ENCODE measurements around the gene SALL3.

SALL3 gene

DNA sequence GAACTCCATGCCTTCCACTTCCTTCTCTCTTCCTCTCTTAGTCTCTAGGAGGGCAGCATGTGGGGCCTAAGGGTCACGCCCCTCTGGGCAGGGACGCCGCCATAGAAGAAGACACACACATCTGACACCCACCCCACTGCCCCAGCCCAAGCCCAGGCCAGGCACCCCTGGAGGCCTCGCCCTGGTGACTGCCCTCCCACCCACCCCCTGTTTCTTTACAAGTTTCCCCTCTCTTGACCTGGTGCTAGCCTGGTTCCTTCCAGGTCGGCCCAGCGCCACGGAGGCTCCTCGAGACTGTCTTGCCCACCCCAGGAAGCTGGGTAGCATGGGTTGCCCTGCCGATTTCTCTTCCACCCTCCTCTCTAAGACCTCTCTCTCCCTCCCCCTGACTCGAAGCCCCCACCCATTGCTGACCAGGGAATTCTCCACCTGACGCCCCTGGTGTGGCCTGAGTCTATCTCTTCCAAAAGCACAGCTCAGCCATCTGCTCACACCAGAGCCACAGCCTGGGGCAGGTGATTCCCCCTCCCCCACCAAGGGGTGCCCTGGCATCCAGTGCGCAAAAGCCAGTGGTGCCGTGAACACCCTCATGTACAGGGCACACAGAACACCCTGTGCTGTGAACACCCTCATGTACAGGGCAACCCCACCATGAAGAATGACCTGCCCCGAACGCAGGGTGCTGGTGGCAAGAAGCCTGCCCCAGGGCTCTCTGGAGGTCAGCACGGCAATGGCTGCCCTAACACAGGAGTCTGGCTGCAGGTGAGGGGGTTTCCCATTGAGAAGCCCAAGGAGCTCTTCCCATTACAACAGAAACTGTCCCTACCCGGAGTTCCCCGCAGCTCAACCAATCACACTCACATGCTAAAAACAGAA lies 13.5 kb upstream of the SALL3 start:
- Histone ChIP-seq H3K36me3 (ENCODE audit: insufficient read depth, low read length) (no peaks in the 10 kb centered on the region), H3K9ac (ENCODE audit: low read depth, low read length) (no peak overlapping the region), H3K9me3 (ENCODE audit: insufficient read depth, low read depth, low read length) (peaks cover 16% of the 10 kb centered on the region), H3K27me3 (ENCODE audit: insufficient read depth, low read length) (peaks cover 27% of the 10 kb centered on the region), H3K27ac (ENCODE audit: low read depth, low read length) (no peak overlapping the region), H3K4me1 (ENCODE audit: insufficient read depth, low read length) (no peaks in the 10 kb centered on the region), H3K4me3 (ENCODE audit: low read length) (no peak overlapping the region)
- 90% methylated on average over 18 of the region's 18 CpGs for WGBS

DNA sequence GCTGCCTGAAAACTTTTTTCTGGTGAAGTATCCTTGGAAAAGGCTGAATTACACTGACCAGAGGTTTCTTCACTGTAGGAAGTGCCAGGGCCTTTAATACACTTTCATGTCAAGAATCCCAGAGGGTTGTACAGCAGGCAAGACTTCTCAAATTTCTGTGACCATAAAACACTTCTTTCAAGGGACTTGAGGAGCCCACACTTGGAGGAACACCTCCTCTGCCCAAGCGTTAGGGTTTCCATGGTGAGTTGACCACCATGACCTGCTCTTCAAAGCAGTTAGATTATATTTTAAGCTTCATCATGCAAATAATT lies 12.9 kb upstream of the SALL3 start:
- peaks cover 16% of the 10 kb centered on the region for H3K9me3 ChIP-seq (ENCODE audit: insufficient read depth, low read depth, low read length)
- no peak overlapping the region for H3K27ac ChIP-seq (ENCODE audit: low read depth, low read length)
- H3K4me3 ChIP-seq (ENCODE audit: low read length) = no peak overlapping the region
- WGBS = 87% methylated on average over 1 of the region's 1 CpG
- no peak overlapping the region for H3K9ac ChIP-seq (ENCODE audit: low read depth, low read length)
- H3K36me3 ChIP-seq (ENCODE audit: insufficient read depth, low read length) = no peaks in the 10 kb centered on the region
- H3K27me3 ChIP-seq (ENCODE audit: insufficient read depth, low read length) = peaks cover 33% of the 10 kb centered on the region
- no peaks in the 10 kb centered on the region for H3K4me1 ChIP-seq (ENCODE audit: insufficient read depth, low read length)

DNA sequence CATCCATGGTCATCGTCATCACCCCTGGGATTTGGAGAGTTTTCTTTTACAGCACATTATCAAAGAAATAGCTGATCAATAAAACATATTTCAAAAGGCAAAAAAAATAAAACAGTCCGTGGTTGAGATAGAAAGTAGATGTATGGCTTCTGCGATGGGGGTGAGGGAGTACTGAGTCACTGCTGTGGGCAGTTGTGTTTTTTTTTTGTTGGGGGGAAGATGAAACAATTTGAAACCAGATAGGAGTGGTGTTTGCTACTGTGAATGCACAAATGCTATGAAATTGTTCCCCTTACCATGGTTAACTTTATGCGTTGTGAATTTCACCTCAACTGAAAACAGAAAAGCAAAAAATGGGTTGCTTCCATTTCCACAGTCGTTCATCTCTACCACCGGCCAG lies 11.9 kb upstream of the SALL3 start:
- Histone ChIP-seq H3K4me3 (ENCODE audit: low read length) (no peak overlapping the region), H3K36me3 (ENCODE audit: insufficient read depth, low read length) (no peaks in the 10 kb centered on the region), H3K27me3 (ENCODE audit: insufficient read depth, low read length) (peaks cover 43% of the 10 kb centered on the region), H3K4me1 (ENCODE audit: insufficient read depth, low read length) (no peaks in the 10 kb centered on the region), H3K9me3 (ENCODE audit: insufficient read depth, low read depth, low read length) (peaks cover 11% of the 10 kb centered on the region), H3K9ac (ENCODE audit: low read depth, low read length) (no peak overlapping the region), H3K27ac (ENCODE audit: low read depth, low read length) (no peak overlapping the region)
- WGBS = 88% methylated on average over 6 of the region's 6 CpGs

DNA sequence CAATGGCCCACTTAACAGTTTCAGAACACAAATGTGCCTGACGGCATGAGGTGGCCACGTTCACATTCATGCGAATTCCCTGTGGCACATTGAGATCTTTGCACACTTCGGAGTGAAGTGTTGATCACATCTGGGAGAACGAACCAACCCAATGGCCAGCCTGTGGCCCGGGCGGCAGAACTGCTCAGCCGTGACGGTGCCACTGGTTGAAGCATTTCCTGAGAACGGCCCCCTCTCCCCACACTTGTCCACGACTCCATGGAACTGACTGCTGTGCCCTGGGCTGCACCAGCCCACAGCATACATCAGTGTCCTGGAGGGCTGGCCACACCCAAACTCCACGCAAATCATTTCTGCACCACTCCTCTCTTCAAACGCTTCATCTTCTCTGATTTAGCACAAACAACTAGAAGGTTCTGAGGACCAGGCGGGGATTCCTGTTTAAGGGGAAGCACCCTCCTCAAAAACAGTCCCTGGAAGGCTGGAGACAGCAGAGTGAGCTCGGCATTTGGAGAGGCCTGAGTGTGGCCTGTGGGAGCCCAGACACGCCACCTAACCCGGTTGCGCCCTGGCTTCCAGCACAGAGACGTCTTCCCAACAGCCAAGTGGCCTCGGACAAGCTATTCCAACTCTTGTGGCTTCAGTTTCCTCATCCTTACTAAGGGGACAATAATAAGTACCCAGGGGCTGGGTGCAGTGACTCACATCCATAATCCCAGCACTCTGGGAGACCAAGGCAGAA lies 9.9 kb upstream of the SALL3 start:
- Histone ChIP-seq H3K9me3 (ENCODE audit: insufficient read depth, low read depth, low read length) (no peaks in the 10 kb centered on the region), H3K27ac (ENCODE audit: low read depth, low read length) (no peak overlapping the region), H3K4me1 (ENCODE audit: insufficient read depth, low read length) (no peaks in the 10 kb centered on the region), H3K36me3 (ENCODE audit: insufficient read depth, low read length) (no peaks in the 10 kb centered on the region), H3K27me3 (ENCODE audit: insufficient read depth, low read length) (peaks cover 63% of the 10 kb centered on the region), H3K4me3 (ENCODE audit: low read length) (no peak overlapping the region), H3K9ac (ENCODE audit: low read depth, low read length) (no peak overlapping the region)
- 93% methylated on average over 20 of the region's 20 CpGs for WGBS

DNA sequence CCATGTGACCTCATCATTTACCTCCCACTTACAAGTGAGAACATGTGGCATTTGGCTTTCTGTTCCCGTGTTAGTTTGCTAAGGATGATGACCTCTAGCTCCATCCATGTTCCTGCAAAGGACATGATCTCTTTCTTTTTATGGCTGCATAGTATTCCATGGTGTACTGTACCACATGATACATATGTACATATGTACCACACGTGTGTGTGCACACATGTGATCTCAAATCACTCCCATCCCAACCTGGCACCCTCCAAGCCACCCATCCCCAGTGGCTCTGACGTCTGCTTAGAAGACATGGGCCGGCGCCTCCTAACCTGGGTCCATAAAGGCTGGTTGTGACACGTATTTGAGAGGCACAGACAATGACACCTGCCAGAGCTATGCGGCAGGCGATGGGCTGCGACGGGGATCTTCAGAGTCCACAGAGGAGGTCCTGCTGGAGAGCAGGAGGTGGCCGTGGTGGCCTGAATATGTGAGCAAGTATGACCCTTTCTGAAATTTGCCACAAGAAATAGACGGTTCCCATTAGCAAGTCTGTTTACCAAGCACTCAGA lies 8.8 kb upstream of the SALL3 start:
- no peak overlapping the region for H3K27ac ChIP-seq (ENCODE audit: low read depth, low read length)
- H3K36me3 ChIP-seq (ENCODE audit: insufficient read depth, low read length) = no peaks in the 10 kb centered on the region
- H3K27me3 ChIP-seq (ENCODE audit: insufficient read depth, low read length) = peaks cover 74% of the 10 kb centered on the region
- no peak overlapping the region for H3K4me3 ChIP-seq (ENCODE audit: low read length)
- no peak overlapping the region for H3K9ac ChIP-seq (ENCODE audit: low read depth, low read length)
- 96% methylated on average over 12 of the region's 12 CpGs for WGBS
- H3K4me1 ChIP-seq (ENCODE audit: insufficient read depth, low read length) = peaks cover 9% of the 10 kb centered on the region
- no peaks in the 10 kb centered on the region for H3K9me3 ChIP-seq (ENCODE audit: insufficient read depth, low read depth, low read length)

DNA sequence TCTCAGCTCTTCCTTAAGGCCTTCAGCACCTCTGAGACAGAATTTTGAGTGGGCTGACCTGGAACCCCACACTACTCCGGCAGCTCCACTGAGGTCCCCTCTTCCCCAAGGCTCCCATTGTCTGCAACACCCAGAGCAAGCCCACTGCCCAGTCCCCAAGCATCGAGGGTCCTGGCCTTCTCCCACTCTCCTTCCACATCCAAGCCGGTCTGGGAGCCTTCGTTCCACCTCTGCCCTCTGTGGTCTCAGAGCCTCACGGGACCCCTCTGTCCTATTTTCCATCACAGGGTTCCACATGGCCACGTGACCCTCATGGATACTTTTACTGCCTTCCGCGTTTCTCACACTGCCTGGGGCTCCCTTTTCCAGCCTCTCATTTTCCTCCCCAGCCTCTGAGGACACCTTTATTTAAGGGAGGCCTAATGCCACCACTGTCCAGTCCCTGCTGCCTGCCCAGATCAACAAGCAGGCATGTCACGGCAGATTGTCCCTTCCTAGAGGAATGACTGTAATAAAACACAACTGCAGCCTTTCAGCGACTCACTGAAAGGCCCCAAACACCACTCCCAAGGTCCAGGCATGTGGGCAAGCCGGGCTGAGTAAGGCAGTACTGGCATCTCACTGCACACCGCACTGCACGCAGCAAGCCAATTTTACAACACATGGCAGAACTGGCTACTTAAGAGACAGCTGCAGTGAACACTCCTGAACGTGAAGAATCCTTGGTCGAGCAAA lies 7.9 kb upstream of the SALL3 start:
- H3K9me3 ChIP-seq (ENCODE audit: insufficient read depth, low read depth, low read length) = no peaks in the 10 kb centered on the region
- no peaks in the 10 kb centered on the region for H3K36me3 ChIP-seq (ENCODE audit: insufficient read depth, low read length)
- peaks cover 17% of the 10 kb centered on the region for H3K4me1 ChIP-seq (ENCODE audit: insufficient read depth, low read length)
- H3K4me3 ChIP-seq (ENCODE audit: low read length) = no peak overlapping the region
- WGBS = 89% methylated on average over 15 of the region's 15 CpGs
- no peak overlapping the region for H3K9ac ChIP-seq (ENCODE audit: low read depth, low read length)
- H3K27ac ChIP-seq (ENCODE audit: low read depth, low read length) = no peak overlapping the region
- H3K27me3 ChIP-seq (ENCODE audit: insufficient read depth, low read length) = peaks cover 83% of the 10 kb centered on the region

DNA sequence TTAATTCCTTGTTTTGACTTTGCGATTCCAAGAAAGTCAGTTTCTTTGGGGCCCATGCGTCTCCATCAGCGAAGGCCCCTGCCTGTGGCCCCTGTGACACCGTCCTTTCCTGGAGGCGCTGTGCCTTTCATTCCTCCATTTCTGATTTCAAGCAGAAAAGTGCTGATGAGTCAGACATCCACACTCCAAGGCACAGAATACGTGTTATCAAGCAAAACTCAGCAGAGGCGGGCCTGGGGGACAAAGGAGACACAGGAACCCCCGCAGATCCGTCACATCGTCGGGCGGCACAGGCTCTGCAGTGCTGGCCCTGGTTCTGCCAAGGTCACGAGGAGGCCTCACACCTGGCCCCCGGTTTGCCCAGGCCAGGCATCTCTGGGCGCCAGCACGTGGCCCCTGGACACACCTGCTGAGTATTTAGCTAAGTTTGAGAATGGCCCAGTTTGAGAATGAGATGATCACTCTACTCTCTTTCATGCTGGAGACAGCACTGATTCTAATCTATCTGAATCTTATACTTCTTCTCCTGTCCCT lies 7.2 kb upstream of the SALL3 start:
- Histone ChIP-seq H3K9ac (ENCODE audit: low read depth, low read length) (no peak overlapping the region), H3K4me3 (ENCODE audit: low read length) (peak overlapping the region; percentile 44; the same call in 1 of the 2 replicates), H3K9me3 (ENCODE audit: insufficient read depth, low read depth, low read length) (no peaks in the 10 kb centered on the region), H3K36me3 (ENCODE audit: insufficient read depth, low read length) (no peaks in the 10 kb centered on the region), H3K4me1 (ENCODE audit: insufficient read depth, low read length) (peaks cover 25% of the 10 kb centered on the region), H3K27ac (ENCODE audit: low read depth, low read length) (no peak overlapping the region), H3K27me3 (ENCODE audit: insufficient read depth, low read length) (peaks cover 89% of the 10 kb centered on the region)
- 61% methylated on average over 16 of the region's 16 CpGs for WGBS

DNA sequence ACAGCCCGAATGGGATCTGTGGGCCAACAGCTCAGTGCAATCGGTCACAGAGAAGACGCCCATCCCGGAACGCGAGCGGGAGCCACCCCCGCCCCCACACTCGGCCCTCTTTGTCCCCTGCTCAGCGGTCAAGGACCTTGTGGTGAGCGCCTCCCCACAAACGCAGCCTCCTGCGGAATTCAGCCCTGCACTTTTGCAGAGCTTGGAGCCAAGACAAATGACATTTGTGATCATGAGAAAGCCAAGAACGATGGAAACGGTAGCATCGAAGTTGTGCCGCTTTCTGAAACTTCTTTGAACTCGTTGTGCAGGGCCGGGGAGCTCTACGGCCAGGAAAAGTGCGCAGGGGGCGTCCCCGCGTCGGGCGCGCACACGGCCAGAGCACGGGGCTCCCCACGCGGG lies 6.7 kb upstream of the SALL3 start:
- peak overlapping the region; percentile 44 for H3K4me3 ChIP-seq (ENCODE audit: low read length)
- H3K27ac ChIP-seq (ENCODE audit: low read depth, low read length) = no peak overlapping the region
- H3K9ac ChIP-seq (ENCODE audit: low read depth, low read length) = no peak overlapping the region
- 6% methylated on average over 31 of the region's 31 CpGs for WGBS
- no peaks in the 10 kb centered on the region for H3K9me3 ChIP-seq (ENCODE audit: insufficient read depth, low read depth, low read length)
- H3K27me3 ChIP-seq (ENCODE audit: insufficient read depth, low read length) = peaks cover 90% of the 10 kb centered on the region
- H3K36me3 ChIP-seq (ENCODE audit: insufficient read depth, low read length) = no peaks in the 10 kb centered on the region
- peaks cover 28% of the 10 kb centered on the region for H3K4me1 ChIP-seq (ENCODE audit: insufficient read depth, low read length)

DNA sequence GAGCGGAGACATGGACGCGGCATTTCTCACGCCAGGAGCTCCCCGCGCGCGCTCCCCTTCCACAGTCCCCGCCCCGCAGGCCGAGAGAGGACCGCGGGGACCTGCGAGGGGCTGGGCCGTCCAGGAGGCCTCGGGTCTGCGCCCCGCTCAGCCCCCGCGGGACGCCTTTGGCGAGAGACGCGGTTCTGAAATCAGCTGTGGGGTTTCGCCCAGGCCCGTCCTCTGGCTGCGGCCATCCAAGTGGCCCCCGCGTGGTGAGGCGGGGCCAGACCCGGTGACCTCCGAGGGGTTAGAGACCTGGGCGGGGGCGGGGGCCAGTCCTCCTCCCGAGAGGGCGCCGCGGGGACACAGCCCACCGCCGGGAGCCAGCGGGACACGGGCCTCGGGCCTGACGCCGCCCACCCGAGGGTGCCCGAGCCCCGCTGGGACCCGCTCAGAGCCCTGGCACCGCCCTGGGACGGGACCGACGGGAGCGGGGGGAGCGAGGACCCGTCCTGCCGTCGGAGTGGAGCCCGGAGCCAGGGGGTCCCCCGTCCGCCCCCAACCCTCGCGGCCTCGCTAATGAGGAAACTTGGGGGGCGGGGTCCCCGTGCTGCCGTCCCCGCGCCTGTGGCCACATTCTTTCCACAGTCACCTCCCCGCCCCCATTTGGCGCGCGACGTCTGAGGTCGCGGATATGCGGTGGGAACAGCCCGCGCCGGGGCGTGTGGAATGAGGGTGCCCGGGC lies 6.1 kb upstream of the SALL3 start:
- peaks cover 93% of the 10 kb centered on the region for H3K27me3 ChIP-seq (ENCODE audit: insufficient read depth, low read length)
- H3K4me3 ChIP-seq (ENCODE audit: low read length) = peak overlapping the region; percentile 44
- 2% methylated on average over 82 of the region's 82 CpGs for WGBS

DNA sequence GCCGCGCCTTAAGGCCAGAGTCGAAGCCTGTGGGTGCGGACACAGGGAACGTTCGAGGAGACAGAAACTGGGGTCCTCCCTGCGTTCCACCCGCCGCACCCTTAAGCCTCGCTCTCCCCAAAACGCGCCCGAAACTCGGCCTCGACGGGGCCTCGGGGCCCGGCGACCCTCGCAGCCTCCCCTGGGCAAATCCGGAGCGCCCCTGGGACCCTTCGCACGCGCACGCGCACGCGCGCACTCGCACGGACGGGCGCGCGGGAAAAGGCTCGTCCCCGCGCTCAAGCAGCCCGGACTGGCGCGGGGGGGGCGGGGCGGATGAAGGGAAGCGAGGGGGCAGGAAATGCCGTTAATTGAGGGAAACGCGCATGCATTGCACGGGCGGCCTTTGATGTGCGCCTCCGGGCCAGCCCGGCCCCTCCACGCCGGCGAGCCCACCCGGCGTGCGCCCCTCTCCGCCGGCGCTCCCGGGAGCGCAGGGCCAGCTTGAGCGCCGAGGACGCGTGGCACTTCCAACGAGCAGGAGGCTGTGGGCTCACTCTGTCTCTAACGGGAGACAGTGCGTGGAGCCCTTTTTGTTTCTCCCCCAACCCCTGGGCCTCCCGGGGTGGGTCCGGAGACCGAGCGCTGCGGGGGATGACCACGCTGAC lies 5.4 kb upstream of the SALL3 start:
- Histone ChIP-seq H3K36me3 (ENCODE audit: insufficient read depth, low read length) (no peaks in the 10 kb centered on the region), H3K4me3 (ENCODE audit: low read length) (peak overlapping the region; percentile 44), H3K9me3 (ENCODE audit: insufficient read depth, low read depth, low read length) (no peaks in the 10 kb centered on the region), H3K27ac (ENCODE audit: low read depth, low read length) (no peak overlapping the region), H3K9ac (ENCODE audit: low read depth, low read length) (no peak overlapping the region), H3K27me3 (ENCODE audit: insufficient read depth, low read length) (peaks cover 96% of the 10 kb centered on the region), H3K4me1 (ENCODE audit: insufficient read depth, low read length) (peaks cover 28% of the 10 kb centered on the region)
- under 1% methylated on average over 77 of the region's 77 CpGs for WGBS

More for the DNA sequence above, 6.1 kb upstream of the SALL3 start:
- Histone ChIP-seq H3K4me1 (ENCODE audit: insufficient read depth, low read length) (peaks cover 28% of the 10 kb centered on the region), H3K27ac (ENCODE audit: low read depth, low read length) (no peak overlapping the region), H3K36me3 (ENCODE audit: insufficient read depth, low read length) (no peaks in the 10 kb centered on the region), H3K9ac (ENCODE audit: low read depth, low read length) (no peak overlapping the region), H3K9me3 (ENCODE audit: insufficient read depth, low read depth, low read length) (no peaks in the 10 kb centered on the region)
